ENCODE results near the gene CYTH4.

DNA sequence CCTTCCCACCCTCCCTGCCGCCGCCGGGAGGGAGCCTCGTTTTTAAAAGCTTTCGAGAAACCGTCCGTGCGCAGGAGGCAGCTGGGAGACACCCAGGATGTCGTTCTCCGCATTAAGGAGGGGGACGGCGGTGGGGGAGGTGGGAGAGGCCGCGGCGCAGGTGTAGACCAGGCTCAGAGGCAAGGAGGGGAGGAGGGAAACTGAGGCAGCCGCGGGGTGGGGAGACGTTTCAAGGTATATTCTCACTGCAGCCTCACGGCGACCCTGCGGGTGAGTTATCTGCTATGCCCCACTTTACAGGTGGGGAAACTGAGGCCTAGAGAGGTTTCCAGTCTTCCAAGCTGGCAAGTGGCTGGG, 42.7 kb downstream of the CYTH4 start:
- TF ChIP-seq CTCF (IDR thresholded peaks at IDR 0.05) = no peak
- TF ChIP-seq POLR2A (IDR thresholded peaks at IDR 0.05; ENCODE audit: low read depth) = no peak
- TF ChIP-seq POLR2AphosphoS5 (IDR thresholded peaks at IDR 0.05) = no peak
- TF ChIP-seq EP300 (IDR thresholded peaks at IDR 0.05) = no peak
